GM18519 (cell line): ENCODE results near the gene ZNF382.

Source experiments
- ATAC-seq: cut with Tn5 transposase; IDR thresholded peaks from one replicate; pipeline ENCODE4 v1.9.1; 2021; ENCODE audit warnings: mild to moderate bottlenecking, moderate library complexity; ENCODE audit not compliant: unreplicated experiment, low FRiP score

ZNF382 gene

GRCh38 chr19:36674201-36674600, 69.1 kb downstream of the ZNF382 start:
- no peak for ATAC-seq

GRCh38 chr19:36679455-36679854, 74.3 kb downstream of the ZNF382 start:
- ATAC-seq: no peak
